AG09319 (cell line): Measurements from ENCODE around the gene USP10.

ENCODE experiments used
- DNase-seq: peaks from one replicate; pipeline ENCODE4 v3.0.0-alpha.2; 2010; ENCODE audit warnings: low read depth; ENCODE audit errors: extremely low read depth
- TF ChIP-seq, protein P1 (sequence below): IDR thresholded peaks from 2 replicates; pipeline ENCODE4 v1.5.1; 2011; ENCODE audit warnings: low read depth, mild to moderate bottlenecking, inconsistent platforms, low read length, moderate library complexity

The USP10 gene

GRCh38 chr16:84753412-84754326 lies 53.9 kb downstream of the USP10 start:
- TF ChIP-seq, protein P1, sequence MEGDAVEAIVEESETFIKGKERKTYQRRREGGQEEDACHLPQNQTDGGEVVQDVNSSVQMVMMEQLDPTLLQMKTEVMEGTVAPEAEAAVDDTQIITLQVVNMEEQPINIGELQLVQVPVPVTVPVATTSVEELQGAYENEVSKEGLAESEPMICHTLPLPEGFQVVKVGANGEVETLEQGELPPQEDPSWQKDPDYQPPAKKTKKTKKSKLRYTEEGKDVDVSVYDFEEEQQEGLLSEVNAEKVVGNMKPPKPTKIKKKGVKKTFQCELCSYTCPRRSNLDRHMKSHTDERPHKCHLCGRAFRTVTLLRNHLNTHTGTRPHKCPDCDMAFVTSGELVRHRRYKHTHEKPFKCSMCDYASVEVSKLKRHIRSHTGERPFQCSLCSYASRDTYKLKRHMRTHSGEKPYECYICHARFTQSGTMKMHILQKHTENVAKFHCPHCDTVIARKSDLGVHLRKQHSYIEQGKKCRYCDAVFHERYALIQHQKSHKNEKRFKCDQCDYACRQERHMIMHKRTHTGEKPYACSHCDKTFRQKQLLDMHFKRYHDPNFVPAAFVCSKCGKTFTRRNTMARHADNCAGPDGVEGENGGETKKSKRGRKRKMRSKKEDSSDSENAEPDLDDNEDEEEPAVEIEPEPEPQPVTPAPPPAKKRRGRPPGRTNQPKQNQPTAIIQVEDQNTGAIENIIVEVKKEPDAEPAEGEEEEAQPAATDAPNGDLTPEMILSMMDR = no peak

DNA sequence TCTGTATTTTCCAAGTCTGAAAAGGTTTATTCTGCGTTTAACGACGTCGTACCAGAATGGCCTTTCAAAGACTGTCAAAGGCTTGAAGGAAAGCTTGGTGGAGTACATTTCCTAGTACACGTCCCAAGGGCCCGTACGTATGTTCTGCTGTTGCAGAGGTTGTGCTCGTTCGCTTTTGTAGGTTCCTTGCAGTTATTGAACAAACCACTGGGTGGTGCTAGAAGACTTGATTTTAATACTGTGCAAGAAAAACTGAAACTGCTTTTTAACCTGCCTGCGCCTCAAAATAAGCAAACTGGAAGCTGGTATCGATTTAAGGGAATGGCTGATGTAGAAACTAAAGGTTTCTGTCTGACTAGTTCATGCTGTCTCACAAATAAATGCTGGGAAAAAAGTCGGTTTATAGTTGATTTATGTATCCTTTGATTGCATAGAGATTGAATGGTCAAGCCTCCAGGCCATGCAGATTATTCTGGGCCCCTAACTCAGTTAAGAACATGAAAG lies 54.6 kb downstream of the USP10 start:
- TF ChIP-seq, protein P1 = peak; percentile 74
- peak; percentile 78 for DNase-seq

More at GRCh38 chr16:84753412-84754326, 53.9 kb downstream of the USP10 start:
- no peak for DNase-seq

DNA sequence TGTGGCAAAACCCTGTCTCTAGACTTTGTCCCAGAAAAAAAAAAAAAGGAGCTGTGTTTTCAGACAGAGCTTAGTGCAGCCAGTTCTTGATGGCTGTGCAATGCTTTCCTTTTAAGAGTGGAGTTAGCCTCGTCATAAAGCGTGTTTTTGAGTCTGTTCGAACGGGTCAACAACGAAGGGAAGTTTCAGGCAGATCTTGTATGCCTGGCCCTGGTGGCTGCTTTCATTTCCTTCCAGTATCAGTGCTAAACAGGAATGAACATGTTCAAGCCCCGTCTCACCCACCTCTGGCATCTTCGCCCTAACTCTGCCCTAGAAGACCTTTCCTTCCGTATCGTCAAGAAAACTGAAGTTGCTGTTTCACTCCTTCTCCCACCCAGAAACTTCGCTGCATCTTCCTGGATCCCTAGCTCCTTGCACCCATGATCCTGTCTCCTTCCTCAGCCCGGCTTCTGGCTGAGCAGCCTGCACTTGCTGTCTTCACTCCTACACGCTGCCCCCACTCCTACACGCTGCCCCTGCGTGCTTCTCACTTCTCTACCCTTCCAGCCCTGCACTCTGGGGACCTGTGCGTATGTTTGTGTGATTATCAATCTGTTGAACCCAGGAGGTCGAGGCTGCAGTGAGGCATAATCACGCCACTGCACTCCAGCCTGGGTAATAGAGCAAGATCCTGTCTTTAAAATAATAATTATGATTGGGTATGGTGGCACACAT lies 55.3 kb downstream of the USP10 start:
- DNase-seq = no peak
- TF ChIP-seq, protein P1 = no peak

DNA sequence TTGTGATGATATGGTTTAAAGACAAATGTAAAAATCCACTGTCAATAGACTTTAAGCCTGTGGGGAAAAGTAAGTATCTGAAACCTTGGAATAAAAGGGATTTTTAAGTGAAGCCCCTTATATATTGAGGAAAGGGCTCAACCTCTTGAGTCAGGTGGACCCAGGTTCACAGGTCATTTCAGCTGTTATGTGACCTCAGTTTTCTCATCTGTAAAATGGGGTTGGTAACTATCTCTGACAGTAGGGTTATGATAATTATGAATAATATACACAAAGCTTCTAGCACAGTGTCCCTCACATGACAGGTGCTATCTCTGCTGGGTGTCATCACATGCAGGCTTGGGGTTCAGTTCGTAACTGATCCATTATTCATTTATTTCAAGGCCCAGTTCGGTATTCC lies 57.0 kb downstream of the USP10 start:
- TF ChIP-seq, protein P1 = no peak
- DNase-seq = no peak

DNA sequence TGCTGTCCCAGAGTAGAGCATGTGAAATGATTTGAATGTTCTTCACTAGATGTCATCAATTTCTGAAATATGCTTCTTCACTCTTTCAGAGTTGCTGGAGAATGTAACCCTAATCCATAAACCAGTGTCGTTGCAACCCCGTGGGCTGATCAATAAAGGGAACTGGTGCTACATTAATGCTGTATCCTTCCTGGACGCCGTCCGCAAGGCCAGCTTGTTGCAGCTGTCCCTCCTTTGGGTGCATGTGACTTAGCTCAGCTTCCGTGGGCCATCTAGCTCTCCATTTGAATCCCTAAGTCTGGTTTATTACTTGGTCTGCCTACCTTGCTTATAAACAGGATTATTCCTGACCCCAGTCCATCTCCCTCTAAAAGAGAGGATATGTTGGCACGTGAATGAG lies 58.8 kb downstream of the USP10 start:
- no peak for DNase-seq
- TF ChIP-seq, protein P1 = no peak

- no peak for DNase-seq
- TF ChIP-seq, protein P1 = no peak
Measured at GRCh38 chr16:84759061-84759460, 59.3 kb downstream of the USP10 start.

DNA sequence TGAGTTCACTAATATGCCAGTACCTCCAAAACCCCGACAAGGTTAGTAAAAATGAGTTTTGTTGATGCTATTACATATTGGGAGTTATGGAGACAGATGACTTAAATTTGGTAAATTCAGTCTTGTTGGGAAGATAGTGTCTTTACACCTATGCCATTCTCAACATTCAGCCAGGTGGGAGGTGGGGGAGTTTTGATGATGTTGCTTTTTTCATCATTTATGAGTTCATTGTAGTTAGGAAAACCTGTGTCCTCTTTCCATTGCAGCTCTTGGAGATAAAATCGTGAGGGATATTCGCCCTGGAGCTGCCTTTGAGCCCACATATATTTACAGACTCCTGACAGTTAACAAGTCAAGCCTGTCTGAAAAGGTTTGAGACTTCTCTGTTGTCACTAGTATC lies 60.1 kb downstream of the USP10 start:
- TF ChIP-seq, protein P1 = no peak
- no peak for DNase-seq
